Memory B cell (primary cell): ENCODE results near the gene NLRP7.
"Not testable (repeated sequence)": the region's sequence is repeated elsewhere in the genome, so short reads cannot be mapped to it uniquely, and the experiment has no call there.

ENCODE experiments used
- ATAC-seq: fragments of 150-1000 bp; cut with Tn5 transposase; 2 replicates; pipeline ENCODE4 v1.10.0; 2021; ENCODE audit warnings: low read depth, mild to moderate bottlenecking, moderate library complexity
- DNase-seq, 2 donors: peaks; one replicate each; pipeline ENCODE4 v3.0.0; 2022; ENCODE audit warnings: low spot score in 2 of 2
- H3K27ac Mint-ChIP-seq: one replicate; pipeline ENCODE4 v1.8.0; 2022; ENCODE audit warnings: mild to moderate bottlenecking, moderate library complexity, mixed read lengths
- H3K27me3 Mint-ChIP-seq: one replicate; pipeline ENCODE4 v1.8.0; 2022; ENCODE audit warnings: mixed read lengths
- H3K36me3 Mint-ChIP-seq: one replicate; pipeline ENCODE4 v1.8.0; 2022; ENCODE audit warnings: mild to moderate bottlenecking, mixed read lengths
- H3K4me1 Mint-ChIP-seq: one replicate; pipeline ENCODE4 v1.8.0; 2022; ENCODE audit warnings: mixed read lengths
- H3K4me3 Mint-ChIP-seq: one replicate; pipeline ENCODE4 v1.8.0; 2022; ENCODE audit warnings: mild to moderate bottlenecking, moderate library complexity, mixed read lengths
- H3K9me3 Mint-ChIP-seq: one replicate; pipeline ENCODE4 v1.8.0; 2022; ENCODE audit warnings: mixed read lengths

NLRP7 gene

GRCh38 chr19:54947381-54947780 is at the start of gene NLRP7:
Gene NLRP7 (minus strand): TSS chr19:54947530.
- H3K9me3 Mint-ChIP-seq: no peaks in the 10 kb centered on the region
- H3K4me1 Mint-ChIP-seq: peaks cover 6% of the 10 kb centered on the region
- no peak for ATAC-seq
- H3K4me3 Mint-ChIP-seq: no peak within 1 kb of the TSS
- H3K27ac Mint-ChIP-seq: no peak within 1 kb of the TSS
- no peaks in the 10 kb centered on the region for H3K27me3 Mint-ChIP-seq
- H3K36me3 Mint-ChIP-seq: no peaks in the 10 kb centered on the region
- DNase-seq: no peak

DNA sequence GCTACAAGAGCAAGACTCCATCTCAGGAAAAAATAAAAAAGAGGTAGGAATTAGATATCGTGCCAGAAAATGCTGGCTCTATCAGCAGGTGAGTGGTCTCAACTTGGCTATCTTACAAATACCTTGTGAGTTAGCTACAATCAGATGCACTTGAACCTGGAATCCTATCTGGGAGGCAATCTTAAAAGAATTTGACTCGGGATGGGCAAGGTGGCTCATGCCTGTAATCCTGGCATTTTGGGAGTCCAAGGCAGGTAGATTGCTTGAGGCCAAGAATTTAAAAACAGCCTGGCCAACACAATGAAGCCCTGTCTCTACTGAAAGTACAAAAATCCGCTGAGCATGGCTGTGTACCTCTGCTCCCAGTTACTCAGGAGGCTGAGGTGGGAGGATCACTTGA is 48.2 kb upstream of the NLRP7 start:
- Mint-ChIP-seq H3K36me3 (peaks cover 10% of the 10 kb centered on the region), H3K4me3 (no peak overlapping the region), H3K9me3 (peaks cover 3% of the 10 kb centered on the region), H3K27ac (no peak overlapping the region), H3K4me1 (no peaks in the 10 kb centered on the region), H3K27me3 (no peaks in the 10 kb centered on the region)
- DNase-seq (no peak), ATAC-seq (no peak)

DNA sequence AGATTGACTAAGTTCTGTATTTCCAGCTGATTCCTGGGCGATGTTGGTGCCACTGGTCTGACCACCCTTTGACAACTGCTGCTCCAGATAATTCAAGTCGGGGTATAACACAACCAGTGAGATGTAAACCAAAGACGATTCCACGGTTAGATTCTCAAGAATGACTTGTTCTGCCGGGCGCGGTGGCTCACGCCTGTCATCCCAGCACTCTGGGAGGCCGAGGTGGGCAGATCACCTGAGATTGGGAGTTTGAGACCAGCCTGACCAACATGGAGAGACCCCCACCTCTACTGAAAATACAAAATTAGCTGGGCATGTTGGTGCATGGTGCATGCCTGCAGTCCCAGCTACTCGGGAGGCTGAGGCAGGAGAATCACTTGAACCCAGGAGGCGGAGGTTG is 42.2 kb upstream of the NLRP7 start:
- not testable (repeated sequence) for H3K27me3 Mint-ChIP-seq, ATAC-seq, H3K27ac Mint-ChIP-seq, H3K9me3 Mint-ChIP-seq, H3K4me1 Mint-ChIP-seq, DNase-seq, H3K4me3 Mint-ChIP-seq
- peaks cover 13% of the 10 kb centered on the region for H3K36me3 Mint-ChIP-seq

DNA sequence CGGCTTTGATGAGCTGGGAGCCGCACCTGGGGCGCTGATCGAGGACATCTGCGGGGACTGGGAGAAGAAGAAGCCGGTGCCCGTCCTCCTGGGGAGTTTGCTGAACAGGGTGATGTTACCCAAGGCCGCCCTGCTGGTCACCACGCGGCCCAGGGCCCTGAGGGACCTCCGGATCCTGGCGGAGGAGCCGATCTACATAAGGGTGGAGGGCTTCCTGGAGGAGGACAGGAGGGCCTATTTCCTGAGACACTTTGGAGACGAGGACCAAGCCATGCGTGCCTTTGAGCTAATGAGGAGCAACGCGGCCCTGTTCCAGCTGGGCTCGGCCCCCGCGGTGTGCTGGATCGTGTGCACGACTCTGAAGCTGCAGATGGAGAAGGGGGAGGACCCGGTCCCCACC is 35.2 kb upstream of the NLRP7 start:
- H3K9me3 Mint-ChIP-seq, ATAC-seq, H3K27me3 Mint-ChIP-seq, H3K4me3 Mint-ChIP-seq, H3K4me1 Mint-ChIP-seq, H3K36me3 Mint-ChIP-seq, H3K27ac Mint-ChIP-seq, DNase-seq: not testable (repeated sequence)

- not testable (repeated sequence) for H3K9me3 Mint-ChIP-seq, H3K4me3 Mint-ChIP-seq, H3K4me1 Mint-ChIP-seq, H3K27me3 Mint-ChIP-seq, H3K36me3 Mint-ChIP-seq, H3K27ac Mint-ChIP-seq, DNase-seq, ATAC-seq
These were observed 26.1 kb upstream of the NLRP7 start for GRCh38 chr19:54973229-54974090.

GRCh38 chr19:54971446-54971845 is 24.1 kb upstream of the NLRP7 start:
- not testable (repeated sequence) for ATAC-seq, H3K9me3 Mint-ChIP-seq

DNA sequence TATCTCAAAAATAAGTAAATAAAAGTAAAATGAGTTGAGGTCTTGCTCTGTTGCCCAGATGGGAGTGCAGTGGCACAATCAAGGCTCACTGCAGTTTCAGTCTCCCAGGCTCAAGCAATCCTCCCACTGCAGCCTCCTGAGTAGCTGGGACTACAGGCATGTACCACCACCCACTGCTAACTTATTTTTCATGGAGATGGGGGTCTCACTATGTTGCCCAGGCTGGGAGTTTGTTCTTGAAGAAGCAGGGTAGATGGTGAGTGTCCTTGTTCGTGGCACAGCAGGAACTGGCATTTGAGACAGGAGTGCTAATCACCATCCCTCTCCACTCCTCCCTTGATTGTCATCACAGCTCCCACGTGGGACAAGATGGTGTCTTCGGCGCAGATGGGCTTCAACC is 22.3 kb upstream of the NLRP7 start:
- Mint-ChIP-seq H3K4me1 (no peaks in the 10 kb centered on the region), H3K36me3 (peaks cover 4% of the 10 kb centered on the region), H3K27me3 (no peaks in the 10 kb centered on the region), H3K4me3 (no peak overlapping the region), H3K9me3 (no peaks in the 10 kb centered on the region), H3K27ac (no peak overlapping the region)
- ATAC-seq (no peak), DNase-seq (no peak)

More at GRCh38 chr19:54971446-54971845, 24.1 kb upstream of the NLRP7 start:
- not testable (repeated sequence) for H3K4me1 Mint-ChIP-seq, H3K27me3 Mint-ChIP-seq, H3K4me3 Mint-ChIP-seq, H3K36me3 Mint-ChIP-seq, H3K27ac Mint-ChIP-seq, DNase-seq

DNA sequence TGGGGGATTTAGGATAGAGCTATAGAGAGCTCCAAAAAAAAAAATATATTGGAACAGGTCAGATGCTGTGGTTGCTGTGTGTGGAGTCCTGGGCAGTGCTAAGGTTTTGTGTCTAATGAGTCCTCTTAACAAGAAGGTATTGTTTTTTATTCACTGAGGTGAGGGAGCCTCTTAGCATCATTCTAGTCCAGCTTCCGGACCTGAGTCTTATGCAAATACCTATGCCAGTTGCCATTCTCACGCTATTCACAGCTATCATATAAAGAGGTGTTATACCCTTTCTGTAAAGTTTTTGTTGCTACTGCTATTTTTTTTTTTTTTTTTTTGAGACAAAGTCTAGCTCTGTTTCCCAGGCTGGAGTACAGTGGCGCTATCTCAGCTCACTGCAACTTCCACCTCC is 20.3 kb upstream of the NLRP7 start:
- Mint-ChIP-seq H3K27ac (no peak overlapping the region), H3K36me3 (peaks cover 4% of the 10 kb centered on the region), H3K27me3 (no peaks in the 10 kb centered on the region), H3K4me3 (peak overlapping the region; percentile 29), H3K4me1 (no peaks in the 10 kb centered on the region), H3K9me3 (no peaks in the 10 kb centered on the region)
- ATAC-seq (peak; percentile 28), DNase-seq (no peak)

DNA sequence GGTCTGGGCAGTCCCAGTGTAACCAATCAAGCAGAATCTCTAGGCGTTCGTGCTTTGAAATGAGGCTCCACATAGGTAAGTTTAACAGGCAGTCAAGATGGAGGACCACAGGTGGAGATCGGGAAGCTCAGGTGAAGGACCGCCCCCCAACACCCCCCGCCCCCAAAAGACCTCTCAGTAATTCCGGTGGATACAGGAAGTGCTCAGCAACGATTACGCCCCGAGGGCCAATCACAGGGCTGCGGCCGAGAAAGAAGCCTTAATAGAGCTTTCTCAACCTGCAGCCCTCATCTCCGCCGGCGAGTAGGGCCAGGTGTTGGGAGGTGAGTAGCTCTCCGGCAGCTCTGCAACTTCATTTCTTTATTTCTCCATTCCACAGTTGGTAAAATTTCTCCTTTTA is 17.7 kb upstream of the NLRP7 start:
- peak; percentile 60 for ATAC-seq

GRCh38 chr19:54959840-54960239 is 12.5 kb upstream of the NLRP7 start:
- H3K36me3 Mint-ChIP-seq: peaks cover 6% of the 10 kb centered on the region
- peak in 1 of 2 donors; percentile 19 for DNase-seq
- no peak overlapping the region for H3K27ac Mint-ChIP-seq
- peak; percentile 81 for ATAC-seq
- H3K9me3 Mint-ChIP-seq: peaks cover 3% of the 10 kb centered on the region
- peaks cover 6% of the 10 kb centered on the region for H3K4me1 Mint-ChIP-seq
- peaks cover 2% of the 10 kb centered on the region for H3K27me3 Mint-ChIP-seq
- peak overlapping the region; percentile 58 for H3K4me3 Mint-ChIP-seq

More for the DNA sequence above, 17.7 kb upstream of the NLRP7 start:
- H3K4me3 Mint-ChIP-seq, H3K36me3 Mint-ChIP-seq, H3K4me1 Mint-ChIP-seq, H3K27me3 Mint-ChIP-seq, H3K9me3 Mint-ChIP-seq, H3K27ac Mint-ChIP-seq, DNase-seq: not testable (repeated sequence)

DNA sequence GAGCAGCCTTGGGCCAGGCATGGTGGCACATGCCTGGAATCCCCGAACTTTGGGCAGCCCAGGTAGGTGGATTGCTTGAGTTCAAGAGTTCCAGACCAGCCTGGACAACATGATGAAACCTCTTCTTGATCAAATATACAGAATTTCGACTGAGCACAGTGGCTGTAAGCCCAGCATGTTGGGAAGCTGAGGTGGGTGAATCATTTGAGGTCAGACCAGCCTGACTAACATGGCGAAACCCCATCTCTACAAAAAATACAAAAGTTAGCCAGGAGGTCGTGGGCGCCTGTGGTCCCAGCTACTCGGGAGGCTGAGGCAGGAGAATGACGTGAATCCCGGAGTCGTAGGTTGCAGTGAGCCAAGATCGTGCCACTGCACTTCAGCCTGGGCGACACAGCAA is 8.0 kb upstream of the NLRP7 start:
- H3K9me3 Mint-ChIP-seq: peaks cover 3% of the 10 kb centered on the region
- peaks cover 8% of the 10 kb centered on the region for H3K36me3 Mint-ChIP-seq
- DNase-seq (no peak), ATAC-seq (no peak)
- H3K27me3 Mint-ChIP-seq: peaks cover 2% of the 10 kb centered on the region
- H3K27ac Mint-ChIP-seq: no peak overlapping the region
- no peak overlapping the region for H3K4me3 Mint-ChIP-seq
- peaks cover 10% of the 10 kb centered on the region for H3K4me1 Mint-ChIP-seq

- H3K27me3 Mint-ChIP-seq, H3K36me3 Mint-ChIP-seq, ATAC-seq, DNase-seq, H3K4me1 Mint-ChIP-seq, H3K9me3 Mint-ChIP-seq, H3K27ac Mint-ChIP-seq, H3K4me3 Mint-ChIP-seq: not testable (repeated sequence)
These were observed 6.0 kb upstream of the NLRP7 start for GRCh38 chr19:54953345-54953713.

DNA sequence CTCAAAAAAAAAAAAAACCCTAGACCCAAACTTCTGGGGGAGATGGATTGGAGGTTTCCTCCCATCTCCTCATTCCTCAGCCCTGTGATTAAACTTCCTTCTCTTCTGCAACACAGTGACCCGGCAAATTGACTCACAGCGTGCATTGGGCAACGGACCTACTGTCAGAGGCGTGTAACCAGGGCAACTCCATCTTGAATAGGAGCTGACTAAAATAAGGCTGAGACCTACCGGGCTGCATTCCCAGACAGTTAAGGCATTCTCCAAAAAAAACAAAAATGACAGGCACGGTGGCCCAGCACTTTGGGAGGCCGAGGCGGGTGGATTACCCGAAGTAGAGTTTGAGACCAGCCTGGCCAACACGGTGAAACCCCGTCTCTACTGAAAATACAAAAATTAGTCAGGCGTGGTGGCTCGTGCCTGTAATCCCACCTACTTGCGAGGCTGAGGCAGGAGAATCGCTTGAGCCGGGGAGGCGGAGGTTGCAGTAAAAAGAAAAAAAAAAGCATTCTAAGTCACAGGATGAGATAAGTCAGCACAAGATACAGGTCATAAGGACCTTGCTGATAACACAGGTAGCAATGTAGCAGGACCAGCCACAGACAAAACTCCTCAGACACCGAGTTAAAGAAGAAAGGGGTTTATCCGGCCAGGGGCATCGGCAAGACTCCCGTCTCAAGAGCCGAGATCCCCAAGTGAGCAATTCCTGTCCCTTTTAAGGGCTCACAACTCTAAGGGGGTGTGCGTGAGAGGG is 5.4 kb upstream of the NLRP7 start:
- peaks cover 1% of the 10 kb centered on the region for H3K9me3 Mint-ChIP-seq
- H3K27ac Mint-ChIP-seq: no peak overlapping the region
- no peak overlapping the region for H3K4me3 Mint-ChIP-seq
- H3K36me3 Mint-ChIP-seq: peaks cover 5% of the 10 kb centered on the region
- peaks cover 2% of the 10 kb centered on the region for H3K27me3 Mint-ChIP-seq
- no peak for DNase-seq
- no peak for ATAC-seq
- peaks cover 6% of the 10 kb centered on the region for H3K4me1 Mint-ChIP-seq

- DNase-seq, H3K36me3 Mint-ChIP-seq, H3K27me3 Mint-ChIP-seq, H3K9me3 Mint-ChIP-seq, H3K27ac Mint-ChIP-seq, ATAC-seq, H3K4me1 Mint-ChIP-seq, H3K4me3 Mint-ChIP-seq: not testable (repeated sequence)
These were observed 3.2 kb upstream of the NLRP7 start for GRCh38 chr19:54950580-54950979.
